Suprapubic skin (tissue), 4 donors: ENCODE data around the gene ADCY5. TPM values are rescaled to one million over a fixed set of nuclear protein-coding genes. Genes with fewer than 3 reads are reported as not detected.

Experiments
- DNase-seq, 2 donors: peaks; one replicate each; pipeline ENCODE4 v3.0.0-alpha.2; 2019; ENCODE audit warnings: low spot score in 2 of 2
- H3K27ac ChIP-seq: fragments of 200-600 bp; sonication (generic); one replicate; pipeline ENCODE4 v1.5.1; 2019
- H3K27me3 ChIP-seq: fragments of 200-600 bp; sonication (generic); one replicate; pipeline ENCODE4 v1.5.1; 2019
- H3K36me3 ChIP-seq: fragments of 200-600 bp; sonication (generic); one replicate; pipeline ENCODE4 v1.5.1; 2019
- H3K4me1 ChIP-seq: fragments of 200-600 bp; sonication (generic); one replicate; pipeline ENCODE4 v1.5.1; 2019
- H3K4me3 ChIP-seq: fragments of 200-600 bp; sonication (generic); one replicate; pipeline ENCODE4 v1.5.1; 2019; ENCODE audit warnings: mild to moderate bottlenecking
- H3K9me3 ChIP-seq: fragments of 200-600 bp; sonication (generic); one replicate; pipeline ENCODE4 v1.5.1; 2019
- EP300 ChIP-seq: sonication (generic); formaldehyde crosslinking; IDR thresholded peaks from one replicate; pipeline ENCODE4 v1.6.1; 2017; ENCODE audit warnings: antibody characterized with exemption
- POLR2A ChIP-seq, 2 donors: fragments of 450-650 bp; IDR thresholded peaks; one replicate each; pipeline ENCODE4 v1.6.1; 2017; ENCODE audit warnings: antibody characterized with exemption in 2 of 2, mild to moderate bottlenecking in 2 of 2, moderate library complexity in 2 of 2
- POLR2AphosphoS5 ChIP-seq, 3 donors: sonication (generic); formaldehyde crosslinking; IDR thresholded peaks; one replicate each; pipeline ENCODE4 v1.6.1; 2017; ENCODE audit warnings: antibody characterized with exemption in 3 of 3
- WGBS: methylation state at CpG from one replicate; pipeline ENCODE4 v1.1.5; 2018; 5-methylcytosine and 5-hydroxymethylcytosine counted together
- total RNA-seq, 4 donors: library from RNA; depleted of rRNA; stranded (reverse); fragments of >200 nt; gene quantifications; one replicate each; pipeline ENCODE4 v1.1.0, GENCODE V29; 2016
- TF ChIP-seq, protein P1 (sequence below), 2 donors: fragments of 200-600 bp in 1 of 2; fragments of 450-650 bp in 1 of 2; sonication (generic) in 1 of 2; IDR thresholded peaks; one replicate each; pipeline ENCODE4 v1.5.1; 2016 to 2019; ENCODE audit warnings: antibody characterized with exemption in 2 of 2, mild to moderate bottlenecking in 1 of 2, moderate library complexity in 1 of 2

ADCY5 gene
- total RNA-seq, 4 donors from 2014 or later, result 1.4 to 4.9 (median 4.0) TPM

DNA sequence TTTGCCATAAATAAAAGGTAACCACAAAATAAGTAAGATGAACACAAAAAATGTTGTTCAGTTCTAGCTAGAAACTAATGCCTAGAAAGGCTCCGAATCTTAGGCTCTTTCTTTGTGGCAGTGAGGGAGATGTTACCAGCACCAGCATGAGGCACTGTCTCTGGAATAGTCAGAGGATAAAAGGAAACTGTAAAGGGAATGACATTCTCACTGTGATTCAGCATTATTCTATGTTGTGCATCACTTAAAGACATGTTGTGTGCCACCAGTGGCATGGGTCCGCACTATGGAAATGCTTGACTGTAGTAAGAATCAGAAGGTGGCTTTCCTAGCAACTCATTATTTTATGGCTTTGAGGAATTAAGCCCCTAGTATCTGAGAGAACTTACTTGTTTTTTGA is 176.3 kb downstream of the ADCY5 start:
- TF ChIP-seq POLR2AphosphoS5 (IDR thresholded peaks at IDR 0.05) (no peak), EP300 (no peak), POLR2A (IDR thresholded peaks at IDR 0.05) (no peak)
- TF ChIP-seq, protein P1, sequence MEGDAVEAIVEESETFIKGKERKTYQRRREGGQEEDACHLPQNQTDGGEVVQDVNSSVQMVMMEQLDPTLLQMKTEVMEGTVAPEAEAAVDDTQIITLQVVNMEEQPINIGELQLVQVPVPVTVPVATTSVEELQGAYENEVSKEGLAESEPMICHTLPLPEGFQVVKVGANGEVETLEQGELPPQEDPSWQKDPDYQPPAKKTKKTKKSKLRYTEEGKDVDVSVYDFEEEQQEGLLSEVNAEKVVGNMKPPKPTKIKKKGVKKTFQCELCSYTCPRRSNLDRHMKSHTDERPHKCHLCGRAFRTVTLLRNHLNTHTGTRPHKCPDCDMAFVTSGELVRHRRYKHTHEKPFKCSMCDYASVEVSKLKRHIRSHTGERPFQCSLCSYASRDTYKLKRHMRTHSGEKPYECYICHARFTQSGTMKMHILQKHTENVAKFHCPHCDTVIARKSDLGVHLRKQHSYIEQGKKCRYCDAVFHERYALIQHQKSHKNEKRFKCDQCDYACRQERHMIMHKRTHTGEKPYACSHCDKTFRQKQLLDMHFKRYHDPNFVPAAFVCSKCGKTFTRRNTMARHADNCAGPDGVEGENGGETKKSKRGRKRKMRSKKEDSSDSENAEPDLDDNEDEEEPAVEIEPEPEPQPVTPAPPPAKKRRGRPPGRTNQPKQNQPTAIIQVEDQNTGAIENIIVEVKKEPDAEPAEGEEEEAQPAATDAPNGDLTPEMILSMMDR (IDR thresholded peaks at IDR 0.05), result no peak
- no peaks in the 10 kb centered on the region for H3K27me3 ChIP-seq
- no peak overlapping the region for H3K4me3 ChIP-seq
- no peak overlapping the region for H3K27ac ChIP-seq
- WGBS, result 91% methylated on average over 2 of the region's 2 CpGs
- H3K9me3 ChIP-seq, result no peaks in the 10 kb centered on the region
- H3K4me1 ChIP-seq, result peaks cover 7% of the 10 kb centered on the region
- no peak for DNase-seq
- H3K36me3 ChIP-seq, result no peaks in the 10 kb centered on the region

DNA sequence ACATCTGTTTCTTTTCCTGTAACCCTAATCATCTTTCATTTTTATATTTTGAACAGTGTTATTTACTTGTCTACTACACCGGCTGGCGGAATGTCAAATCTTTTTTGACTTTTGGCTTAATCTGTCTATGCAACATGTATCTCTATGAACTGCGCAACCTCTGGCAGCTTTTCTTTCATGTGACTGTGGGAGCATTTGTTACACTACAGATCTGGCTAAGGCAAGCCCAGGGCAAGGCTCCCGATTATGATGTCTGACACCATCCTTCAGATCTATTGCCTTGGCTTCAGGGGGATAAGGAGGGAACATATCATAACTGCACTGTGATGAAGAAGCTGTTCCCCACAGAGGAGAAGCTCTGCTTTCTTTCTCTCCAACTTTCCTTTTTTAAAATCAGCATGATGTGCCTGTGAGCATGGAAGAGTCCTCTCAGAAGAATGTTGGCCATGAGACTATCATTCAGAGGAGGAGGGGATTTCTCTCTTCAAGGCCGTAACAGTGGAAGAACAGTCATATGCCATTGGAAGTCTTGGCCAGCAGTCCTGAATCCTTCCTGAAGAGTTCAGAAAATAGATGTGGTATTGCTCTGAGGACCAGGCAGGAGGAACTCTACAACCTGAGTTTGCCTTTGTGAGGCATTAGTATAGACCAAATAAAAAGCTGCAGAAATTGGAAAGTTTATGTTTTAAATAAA is 177.3 kb downstream of the ADCY5 start:
- Histone ChIP-seq H3K27me3 (no peaks in the 10 kb centered on the region), H3K9me3 (no peaks in the 10 kb centered on the region), H3K36me3 (no peaks in the 10 kb centered on the region), H3K4me3 (no peak overlapping the region), H3K27ac (peak overlapping the region; percentile 13), H3K4me1 (peaks cover 7% of the 10 kb centered on the region)
- 63% methylated on average over 5 of the region's 5 CpGs for WGBS
- DNase-seq, result peak; percentile 79 to 82
- TF ChIP-seq POLR2A (IDR thresholded peaks at IDR 0.05), result no peak
- TF ChIP-seq, protein P1 (IDR thresholded peaks at IDR 0.05), result no peak
- no peak for TF ChIP-seq EP300
- no peak for TF ChIP-seq POLR2AphosphoS5 (IDR thresholded peaks at IDR 0.05)

DNA sequence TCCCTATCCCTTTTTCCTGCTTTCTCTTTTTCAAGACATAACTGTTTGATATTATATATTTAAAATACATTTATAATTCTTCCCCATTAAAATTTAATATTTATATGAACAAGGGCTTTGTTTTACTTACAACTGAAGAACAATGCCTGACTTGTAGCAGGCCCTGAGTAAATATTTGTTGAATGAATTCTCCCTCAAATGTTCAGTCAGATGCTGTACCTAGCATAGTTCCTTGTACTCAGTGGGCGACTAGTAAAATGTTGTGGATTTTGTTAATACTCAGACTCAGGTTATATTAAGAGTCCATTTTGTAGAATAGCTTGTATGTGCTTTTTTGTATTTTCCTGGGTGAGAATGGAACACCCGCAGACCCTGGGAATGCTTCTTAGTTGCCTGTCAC is 178.1 kb downstream of the ADCY5 start:
- peaks cover 7% of the 10 kb centered on the region for H3K4me1 ChIP-seq
- no peaks in the 10 kb centered on the region for H3K27me3 ChIP-seq
- no peak overlapping the region for H3K4me3 ChIP-seq
- TF ChIP-seq POLR2AphosphoS5 (IDR thresholded peaks at IDR 0.05) (no peak), EP300 (no peak), POLR2A (IDR thresholded peaks at IDR 0.05) (no peak)
- TF ChIP-seq, protein P1 (IDR thresholded peaks at IDR 0.05), result no peak
- no peaks in the 10 kb centered on the region for H3K36me3 ChIP-seq
- H3K27ac ChIP-seq, result no peak overlapping the region
- WGBS, result 94% methylated on average over 2 of the region's 2 CpGs
- no peak for DNase-seq
- H3K9me3 ChIP-seq, result no peaks in the 10 kb centered on the region

DNA sequence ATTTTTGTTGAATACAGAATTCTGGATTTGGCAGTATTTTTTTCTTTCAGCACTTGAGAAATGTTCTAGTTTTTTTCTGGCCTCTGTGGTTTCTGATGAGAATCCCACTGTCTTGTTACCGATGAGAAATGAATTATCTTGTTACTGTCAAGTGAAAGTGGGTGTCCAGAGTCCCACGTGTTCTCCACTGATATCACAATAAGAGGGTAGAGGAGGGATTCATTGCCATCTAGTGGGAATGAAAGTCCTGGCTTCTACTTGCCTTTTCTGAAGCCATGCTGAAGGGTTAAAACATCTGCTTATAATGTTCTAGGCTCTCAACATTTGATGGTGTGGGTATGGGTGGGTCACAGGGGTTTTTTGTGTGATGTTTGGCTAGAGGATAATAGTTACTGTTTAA is 181.1 kb downstream of the ADCY5 start:
- Histone ChIP-seq H3K4me1 (no peaks in the 10 kb centered on the region), H3K9me3 (no peaks in the 10 kb centered on the region), H3K36me3 (peaks cover 11% of the 10 kb centered on the region), H3K4me3 (no peak overlapping the region), H3K27ac (no peak overlapping the region), H3K27me3 (no peaks in the 10 kb centered on the region)
- DNase-seq, result no peak
- TF ChIP-seq POLR2AphosphoS5 (IDR thresholded peaks at IDR 0.05) (no peak), POLR2A (IDR thresholded peaks at IDR 0.05) (no peak), EP300 (no peak)
- TF ChIP-seq, protein P1 (IDR thresholded peaks at IDR 0.05), result no peak
- WGBS, result 75% methylated on average over 2 of the region's 2 CpGs

DNA sequence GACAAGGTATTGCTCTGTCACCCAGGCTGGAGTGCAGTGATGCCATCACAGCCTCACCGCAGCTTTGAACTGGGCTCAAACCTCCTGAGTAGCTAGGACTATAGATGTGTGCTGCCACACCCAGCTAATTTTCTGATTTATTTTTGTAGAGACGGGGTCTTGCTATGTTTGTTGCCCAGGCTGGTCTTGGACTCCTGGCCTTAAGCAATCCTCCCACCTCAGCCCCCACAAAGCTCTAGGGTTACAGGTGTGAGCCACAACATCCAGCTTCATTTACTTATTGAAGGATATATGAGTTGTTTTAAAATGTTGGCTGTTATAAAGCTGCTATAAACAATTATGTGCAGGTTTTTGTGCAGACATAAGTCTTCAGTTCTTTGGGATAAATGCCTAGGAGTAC is 184.9 kb downstream of the ADCY5 start:
- Histone ChIP-seq H3K27me3 (no peaks in the 10 kb centered on the region), H3K27ac (no peak overlapping the region), H3K4me1 (no peaks in the 10 kb centered on the region), H3K4me3 (no peak overlapping the region), H3K36me3 (peaks cover 15% of the 10 kb centered on the region), H3K9me3 (no peaks in the 10 kb centered on the region)
- no peak for TF ChIP-seq POLR2AphosphoS5 (IDR thresholded peaks at IDR 0.05)
- no peak for TF ChIP-seq POLR2A (IDR thresholded peaks at IDR 0.05)
- TF ChIP-seq, protein P1 (IDR thresholded peaks at IDR 0.05), result no peak
- no peak for TF ChIP-seq EP300
- no peak for DNase-seq
- 93% methylated on average over 2 of the region's 2 CpGs for WGBS
